NCI-H1092 treated with DMSO at 0.1 percent for 48 hours (cell line): ENCODE measurements around the gene MEIOSIN.
"Not testable (repeated sequence)": the region's sequence is repeated elsewhere in the genome, so short reads cannot be mapped to it uniquely, and the experiment has no call there.

Experiments
- DNase-seq: peaks from one replicate; lab custom pipeline; 2025; lab: John Stamatoyannopoulos, UW

The MEIOSIN gene

GRCh38 chr19:45720065-45720464 lies 13.2 kb upstream of the MEIOSIN start:
- DNase-seq: not testable (repeated sequence)

GRCh38 chr19:45728683-45729082 lies 4.6 kb upstream of the MEIOSIN start:
- DNase-seq: not testable (repeated sequence)

- no peak for DNase-seq
Observed at GRCh38 chr19:45729800-45730290, 3.4 kb upstream of the MEIOSIN start.

GRCh38 chr19:45730368-45731288 lies 2.6 kb upstream of the MEIOSIN start, which contains the start of gene FBXO46:
FBXO46 (minus strand) TSS chr19:45730896; CDS start chr19:45713495, 17,401 bp downstream.
- peak; percentile 96 for DNase-seq

GRCh38 chr19:45739498-45740439 lies 6.5 kb downstream of the MEIOSIN start:
- no peak for DNase-seq

GRCh38 chr19:45742969-45743368 lies 9.7 kb downstream of the MEIOSIN start:
- no peak for DNase-seq

GRCh38 chr19:45745606-45746005 lies 12.4 kb downstream of the MEIOSIN start:
- no peak for DNase-seq

GRCh38 chr19:45746866-45747265 lies 13.6 kb downstream of the MEIOSIN start:
- DNase-seq: no peak

- DNase-seq: no peak
Observed at GRCh38 chr19:45747513-45747912, 14.3 kb downstream of the MEIOSIN start.

- DNase-seq: not testable (repeated sequence)
Observed at GRCh38 chr19:45751483-45751882, 18.2 kb downstream of the MEIOSIN start.

- DNase-seq: no peak
Observed at GRCh38 chr19:45752639-45753038, 19.4 kb downstream of the MEIOSIN start.

GRCh38 chr19:45753548-45753947 lies 20.3 kb downstream of the MEIOSIN start:
- DNase-seq: no peak

GRCh38 chr19:45754323-45754722 lies 21.1 kb downstream of the MEIOSIN start:
- no peak for DNase-seq

GRCh38 chr19:45757695-45758094 lies 24.5 kb downstream of the MEIOSIN start:
- no peak for DNase-seq

- no peak for DNase-seq
Observed at GRCh38 chr19:45758921-45759320, 25.7 kb downstream of the MEIOSIN start.

- no peak for DNase-seq
Observed at GRCh38 chr19:45761714-45762113, 28.5 kb downstream of the MEIOSIN start.

GRCh38 chr19:45762870-45763631 lies 29.8 kb downstream of the MEIOSIN start:
- DNase-seq: no peak

- no peak for DNase-seq
Observed at GRCh38 chr19:45763691-45764294, 30.6 kb downstream of the MEIOSIN start.

- no peak for DNase-seq
Observed at GRCh38 chr19:45764475-45764874, 31.2 kb downstream of the MEIOSIN start.

GRCh38 chr19:45764945-45765701 lies 31.9 kb downstream of the MEIOSIN start:
- no peak for DNase-seq
